ENCODE results near the gene IKBKE.

Gene IKBKE

GRCh38 chr1:206471415-206471801 lies 1.1 kb downstream of the IKBKE start:
- in situ Hi-C loops (cut with MboI; ENCODE audit: low sequenced_read_pairs) = no loop called here

GRCh38 chr1:206472024-206472423 lies 1.7 kb downstream of the IKBKE start:
- in situ Hi-C loops (cut with MboI; ENCODE audit: low sequenced_read_pairs) = no loop called here

GRCh38 chr1:206472454-206472853 lies 2.2 kb downstream of the IKBKE start:
- in situ Hi-C loops (cut with MboI; ENCODE audit: low sequenced_read_pairs) = no loop called here

- in situ Hi-C loops (cut with MboI; ENCODE audit: low sequenced_read_pairs) = no loop called here
Measured at GRCh38 chr1:206472886-206473285, 2.6 kb downstream of the IKBKE start.

GRCh38 chr1:206476058-206476457 lies 5.8 kb downstream of the IKBKE start:
- in situ Hi-C loops (cut with MboI; ENCODE audit: low sequenced_read_pairs) = no loop called here

- in situ Hi-C loops (cut with MboI; ENCODE audit: low sequenced_read_pairs) = no loop called here
Measured at GRCh38 chr1:206476591-206476990, 6.3 kb downstream of the IKBKE start.

GRCh38 chr1:206477110-206477509 lies 6.8 kb downstream of the IKBKE start:
- in situ Hi-C loops (cut with MboI; ENCODE audit: low sequenced_read_pairs) = no loop called here

- in situ Hi-C loops (cut with MboI; ENCODE audit: low sequenced_read_pairs) = no loop called here
Measured at GRCh38 chr1:206477581-206478380, 7.5 kb downstream of the IKBKE start.

- in situ Hi-C loops (cut with MboI; ENCODE audit: low sequenced_read_pairs) = no loop called here
Measured at GRCh38 chr1:206478746-206479145, 8.5 kb downstream of the IKBKE start.

GRCh38 chr1:206479183-206480125 lies 9.2 kb downstream of the IKBKE start:
- in situ Hi-C loops (cut with MboI; ENCODE audit: low sequenced_read_pairs) = loop anchor here (5.0 kb wide), 1 partner anchor 103 kb away; no protein-coding TSS in a partner anchor

- in situ Hi-C loops (cut with MboI; ENCODE audit: low sequenced_read_pairs) = loop anchor here (5.0 kb wide), 1 partner anchor 102 kb away; no protein-coding TSS in a partner anchor
Measured at GRCh38 chr1:206480211-206480610, 9.9 kb downstream of the IKBKE start.

GRCh38 chr1:206482611-206483010 lies 12.3 kb downstream of the IKBKE start:
- in situ Hi-C loops (cut with MboI; ENCODE audit: low sequenced_read_pairs) = loop anchor here (5.0 kb wide), 1 partner anchor 100 kb away; no protein-coding TSS in a partner anchor

GRCh38 chr1:206483864-206484263 lies 13.6 kb downstream of the IKBKE start:
- in situ Hi-C loops (cut with MboI; ENCODE audit: low sequenced_read_pairs) = loop anchor here (5.0 kb wide), 1 partner anchor 98 kb away; no protein-coding TSS in a partner anchor

- in situ Hi-C loops (cut with MboI; ENCODE audit: low sequenced_read_pairs) = loop anchor here (5.0 kb wide), 1 partner anchor 97 kb away; no protein-coding TSS in a partner anchor
Measured at GRCh38 chr1:206484901-206485300, 14.6 kb downstream of the IKBKE start.

- in situ Hi-C loops (cut with MboI; ENCODE audit: low sequenced_read_pairs) = no loop called here
Measured at GRCh38 chr1:206486995-206487788, 16.9 kb downstream of the IKBKE start.

- in situ Hi-C loops (cut with MboI; ENCODE audit: low sequenced_read_pairs) = no loop called here
Measured at GRCh38 chr1:206487970-206488369, 17.7 kb downstream of the IKBKE start.

- in situ Hi-C loops (cut with MboI; ENCODE audit: low sequenced_read_pairs) = no loop called here
Measured at GRCh38 chr1:206488466-206488865, 18.2 kb downstream of the IKBKE start.

GRCh38 chr1:206489980-206490770 lies 19.9 kb downstream of the IKBKE start:
- in situ Hi-C loops (cut with MboI; ENCODE audit: low sequenced_read_pairs) = no loop called here

GRCh38 chr1:206490771-206491405 lies 20.6 kb downstream of the IKBKE start:
- in situ Hi-C loops (cut with MboI; ENCODE audit: low sequenced_read_pairs) = no loop called here
